Activated T-helper 1 cell treated with Interleukin-2 at 50 U/mL for 16 hours (primary cell): Measurements from ENCODE around the gene MRAS.

Experiments used
- DNase-seq: peaks from one replicate; pipeline ENCODE4 v3.0.0-alpha.2; 2020; ENCODE audit warnings: low read depth

Gene MRAS

GRCh38 chr3:138347960-138348753 lies at the start of gene MRAS:
Gene MRAS, plus strand, starts transcription at chr3:138348579. Its CDS starts 24,305 bp downstream, at chr3:138372884.
- DNase-seq: no peak

GRCh38 chr3:138300647-138301046 lies 47.7 kb upstream of the MRAS start:
- no peak for DNase-seq

DNA sequence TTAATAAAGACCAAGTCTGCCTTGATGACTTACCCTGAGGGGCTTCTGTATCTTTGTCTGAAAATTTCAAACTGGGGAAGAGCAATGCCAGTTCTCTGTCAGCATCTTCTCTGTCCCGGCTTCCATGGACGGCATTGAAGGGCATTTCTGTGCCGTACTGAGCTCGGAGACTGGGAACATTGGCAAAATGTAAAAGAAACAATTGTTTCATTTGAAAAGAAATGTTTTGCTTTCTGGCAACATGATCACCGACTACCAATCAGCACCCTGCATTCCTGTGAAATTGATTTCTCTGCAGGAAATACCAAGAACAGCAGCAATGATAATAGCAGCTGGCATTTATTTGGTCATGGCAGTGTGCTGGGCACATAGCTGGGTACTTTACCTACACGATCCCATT lies 44.9 kb upstream of the MRAS start:
- DNase-seq: no peak

GRCh38 chr3:138307899-138308298 lies 40.5 kb upstream of the MRAS start:
- DNase-seq: no peak

DNA sequence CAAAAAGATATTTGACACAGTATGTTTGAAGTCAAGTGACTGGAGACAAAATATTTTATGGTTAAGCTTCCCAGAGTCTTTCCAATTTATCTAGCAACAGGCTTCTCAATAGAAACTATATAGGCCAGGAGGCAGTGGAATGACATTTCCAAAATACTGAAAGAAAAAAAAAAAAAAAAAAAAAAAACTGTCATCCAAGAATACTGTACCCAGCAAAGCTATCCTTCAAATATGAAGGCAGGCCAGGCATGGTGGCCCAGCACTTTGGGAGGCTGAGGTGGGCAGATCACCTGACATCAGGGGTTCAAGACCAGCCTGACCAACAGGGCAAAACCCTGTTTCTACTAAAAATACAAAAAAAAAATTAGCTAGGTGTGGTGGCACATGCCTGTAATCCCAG lies 39.6 kb upstream of the MRAS start:
- no peak for DNase-seq

DNA sequence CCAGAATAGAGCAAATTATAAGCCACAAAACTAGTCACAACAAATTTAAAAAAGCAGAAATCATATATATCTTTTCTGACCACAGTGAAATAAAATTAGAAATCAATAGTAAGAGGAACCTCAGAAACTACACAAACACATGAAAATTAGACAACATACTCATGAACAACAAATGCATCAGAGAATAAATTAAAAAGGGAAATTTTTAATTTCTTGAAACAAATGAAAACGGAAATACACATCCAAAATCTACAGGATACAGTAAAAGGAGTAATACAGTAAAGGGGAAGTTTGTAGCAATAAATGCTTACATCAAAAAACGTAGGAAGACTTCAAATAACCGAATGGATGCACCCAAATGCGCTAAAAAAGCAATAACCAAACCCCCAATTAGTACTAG lies 37.9 kb upstream of the MRAS start:
- no peak for DNase-seq

- no peak for DNase-seq
Measured at GRCh38 chr3:138314751-138315150, 33.6 kb upstream of the MRAS start.

DNA sequence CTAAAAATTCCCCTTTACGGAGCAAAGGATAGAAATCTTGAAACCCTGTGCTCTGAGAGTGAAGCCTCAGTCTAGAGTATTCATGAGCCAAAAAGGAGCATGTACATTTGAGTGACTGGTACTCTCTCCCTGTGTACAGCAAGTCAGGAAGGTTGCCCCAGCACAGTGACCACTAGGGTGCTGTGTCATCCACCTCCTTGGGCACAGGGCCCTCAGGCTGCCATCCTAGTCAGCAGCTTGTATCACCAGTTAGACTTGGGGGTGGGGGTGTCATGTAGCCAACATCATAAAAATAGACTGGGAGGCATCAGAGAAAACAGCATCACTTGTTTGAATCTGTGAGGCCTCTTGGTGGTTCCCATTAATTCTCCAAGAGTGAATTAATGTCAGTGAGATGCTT lies 30.7 kb upstream of the MRAS start:
- DNase-seq: no peak

- no peak for DNase-seq
Measured at GRCh38 chr3:138323971-138324370, 24.4 kb upstream of the MRAS start.

DNA sequence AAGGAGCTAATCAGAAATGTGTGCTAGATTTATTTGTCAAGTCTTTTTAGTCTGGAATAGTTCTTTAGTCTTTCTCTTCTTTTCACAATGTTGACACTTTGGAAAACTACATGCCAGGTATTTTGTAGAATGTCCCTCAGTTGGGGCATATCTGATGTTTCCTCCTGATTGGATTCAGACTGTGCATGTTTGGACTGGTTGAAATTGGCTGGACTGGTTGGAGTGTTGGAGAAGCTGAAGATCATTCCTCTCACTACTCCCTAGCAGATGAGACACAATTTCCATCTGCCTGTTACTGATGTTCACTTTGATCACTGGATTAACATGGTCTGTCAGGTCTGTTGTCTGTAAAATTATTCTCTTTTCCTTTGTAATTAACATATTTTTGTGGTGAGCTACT lies 22.4 kb upstream of the MRAS start:
- DNase-seq: no peak

GRCh38 chr3:138326866-138327595 lies 21.3 kb upstream of the MRAS start:
- no peak for DNase-seq

GRCh38 chr3:138327831-138328230 lies 20.5 kb upstream of the MRAS start:
- DNase-seq: no peak

GRCh38 chr3:138328341-138328740 lies 20.0 kb upstream of the MRAS start:
- no peak for DNase-seq

DNA sequence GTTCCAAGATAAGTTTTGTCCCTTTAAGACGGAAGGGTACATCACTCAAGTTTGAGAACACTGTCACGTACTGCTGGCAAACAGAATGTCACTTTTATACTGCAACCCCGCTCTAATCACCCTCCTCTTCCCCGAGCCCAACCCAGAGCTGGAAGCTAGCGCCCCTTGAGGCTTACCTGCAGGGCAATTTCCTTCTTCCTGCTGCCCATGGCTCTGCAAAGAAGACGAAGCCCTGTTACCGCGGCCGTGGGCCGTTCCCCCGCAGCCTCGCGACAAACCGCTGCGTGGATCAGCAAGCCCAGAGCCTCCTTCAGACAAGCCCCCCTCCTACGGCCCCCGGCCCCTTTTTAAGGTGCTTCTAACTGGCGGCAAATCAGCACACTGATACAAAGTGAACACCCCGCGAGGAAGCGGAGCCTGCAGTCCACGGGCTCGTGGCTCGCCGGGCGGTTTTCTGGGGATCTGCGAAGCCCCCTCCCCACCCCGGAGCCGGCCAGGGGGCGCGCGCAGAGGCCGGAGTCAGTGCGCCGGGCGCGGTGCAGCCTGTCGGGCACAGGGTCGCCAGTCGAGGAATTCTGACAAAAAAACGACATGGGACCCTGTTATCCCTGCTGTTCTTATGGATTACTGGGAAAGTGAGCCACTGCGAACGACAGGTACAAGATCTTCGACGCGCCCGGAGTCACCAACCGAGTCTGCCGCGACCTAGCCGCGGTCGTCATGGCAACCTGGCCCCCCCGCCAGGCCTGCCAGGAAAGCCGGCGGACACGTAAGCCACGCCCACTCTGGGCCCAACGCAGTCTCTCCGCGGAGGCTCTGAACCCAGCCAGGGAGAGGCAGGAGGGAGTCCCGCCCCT lies 19.0 kb upstream of the MRAS start, which contains the start of gene NME9:
Gene NME9, minus strand, starts transcription at position 725 of the 857 bp plus-strand sequence. Its CDS starts 516 bp downstream, at position 209.
- DNase-seq: peak; percentile 81

- DNase-seq: no peak
Measured at GRCh38 chr3:138329984-138330293, 18.4 kb upstream of the MRAS start.

DNA sequence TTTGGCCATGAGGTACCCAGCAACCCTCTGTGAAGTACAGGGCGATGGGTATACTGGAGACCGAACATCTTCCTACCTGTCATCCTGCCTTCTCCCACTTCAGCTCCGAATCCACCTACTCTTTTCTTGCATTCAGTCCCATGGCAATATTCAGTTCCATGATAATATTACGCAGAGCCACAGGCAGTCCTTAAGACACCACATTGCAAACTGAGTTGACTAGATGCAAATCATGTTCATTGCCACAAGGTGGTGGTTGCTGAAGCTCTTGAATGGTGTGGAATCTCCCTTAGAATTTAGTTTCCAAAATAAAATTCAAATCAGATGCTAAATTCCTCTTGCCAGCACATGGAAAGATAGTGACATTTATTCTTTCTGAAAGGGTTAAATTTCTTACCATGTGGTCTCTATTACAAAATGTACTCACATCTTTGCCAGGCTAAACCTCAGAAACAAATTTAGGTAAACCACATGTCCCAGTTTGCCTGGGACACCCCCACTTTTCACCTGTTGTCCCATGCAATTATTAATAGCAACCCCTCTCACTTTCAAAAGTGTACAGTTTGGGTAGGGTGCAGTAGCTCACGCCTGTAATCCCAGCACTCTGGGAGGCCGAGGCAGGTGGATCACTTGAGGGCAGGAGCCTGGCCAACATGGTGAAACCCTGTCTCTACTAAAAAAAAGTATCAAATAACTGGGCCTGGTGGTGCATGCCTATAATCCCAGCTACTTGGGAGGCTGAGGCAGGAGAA lies 17.1 kb upstream of the MRAS start:
- no peak for DNase-seq

DNA sequence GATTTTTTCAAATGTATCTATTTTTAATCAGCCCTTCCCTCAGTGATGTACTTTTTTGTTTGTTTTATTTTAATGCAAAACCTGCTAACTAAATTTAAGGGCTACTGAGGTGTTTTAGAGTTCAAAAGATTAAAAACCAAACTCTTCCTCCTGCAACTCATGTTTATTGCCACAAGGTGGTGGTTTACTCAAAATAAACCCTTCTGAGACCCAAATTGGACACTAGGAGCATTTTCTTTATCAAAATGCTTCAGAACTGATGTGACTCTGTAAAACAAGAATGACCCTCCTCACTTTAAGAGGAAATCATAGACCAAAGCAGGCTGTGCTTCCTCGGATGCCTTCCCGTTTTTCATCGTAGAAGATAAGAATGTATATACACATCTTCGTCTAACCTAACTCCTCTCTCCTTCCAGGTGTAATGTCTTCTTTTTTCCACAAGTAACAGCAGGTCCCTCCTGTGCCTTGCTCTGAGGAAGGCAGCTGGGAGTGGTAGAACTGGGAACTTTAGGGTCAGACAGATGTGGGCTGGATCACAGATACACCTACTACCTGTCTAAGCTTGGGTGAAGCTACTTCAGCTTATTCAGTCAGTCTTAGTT lies 15.8 kb upstream of the MRAS start:
- no peak for DNase-seq

DNA sequence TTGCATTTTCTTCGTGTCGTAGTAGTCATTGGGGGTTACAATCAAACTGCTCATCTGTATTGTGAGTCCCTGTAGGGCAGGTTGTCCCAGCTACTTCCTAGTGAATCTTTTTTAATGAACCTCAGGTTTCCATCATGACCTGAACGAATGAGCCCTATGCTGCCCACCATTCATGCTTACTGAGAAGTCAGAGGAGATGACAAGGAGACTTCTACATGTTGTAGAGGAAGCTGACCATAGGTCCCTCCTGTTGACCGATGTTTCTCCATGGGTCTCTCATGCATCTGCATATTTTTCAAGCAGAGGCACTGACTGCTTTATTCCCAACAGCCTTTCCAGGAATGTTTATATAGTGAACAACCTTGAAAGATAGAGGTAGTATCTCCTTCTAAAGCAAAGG lies 13.8 kb upstream of the MRAS start:
- DNase-seq: no peak

- no peak for DNase-seq
Measured at GRCh38 chr3:138336454-138336999, 11.9 kb upstream of the MRAS start.

- DNase-seq: no peak
Measured at GRCh38 chr3:138338244-138338643, 10.1 kb upstream of the MRAS start.

- no peak for DNase-seq
Measured at GRCh38 chr3:138338811-138339210, 9.6 kb upstream of the MRAS start.
